Measurements from ENCODE around the gene ATP12A. TPM values are rescaled to one million over a fixed set of nuclear protein-coding genes. Genes with fewer than 3 reads are reported as not detected.

Gene ATP12A
- not detected in 2 replicates for total RNA-seq

DNA sequence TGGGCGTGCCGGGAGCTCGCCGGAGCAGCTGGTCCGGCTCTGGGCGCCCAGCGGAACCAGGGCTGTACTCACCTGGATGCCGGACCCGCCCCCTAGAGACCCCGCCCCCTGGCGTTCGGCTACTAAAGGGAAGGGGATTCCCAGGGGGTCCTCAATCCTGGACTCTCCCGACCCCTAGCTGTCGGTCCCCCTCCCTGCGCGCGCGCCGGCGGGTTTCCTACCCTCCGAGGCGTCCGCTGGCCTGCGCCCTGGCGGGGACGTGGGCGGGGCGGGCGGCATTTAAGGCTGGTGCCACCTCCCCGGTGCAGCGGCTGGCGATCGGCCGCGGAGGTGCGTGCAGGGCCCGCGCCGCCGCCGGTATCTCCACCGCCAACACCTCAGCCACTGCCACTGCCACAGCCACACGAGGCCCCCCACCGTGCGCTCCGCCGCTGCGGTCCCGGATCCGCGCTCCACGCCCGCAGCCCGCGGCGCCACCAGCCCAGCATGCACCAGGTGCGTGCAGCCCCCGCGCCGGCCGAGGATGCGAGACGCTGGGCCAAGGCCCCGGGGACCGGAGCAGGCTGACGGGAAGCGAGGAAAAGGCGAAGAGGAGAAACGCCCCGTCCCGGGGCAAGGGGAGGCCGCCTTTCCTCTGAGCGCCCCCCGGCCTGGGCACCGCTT lies at the start of gene ATP12A:
TSS of gene ATP12A (plus strand) at position 151 of the 663 bp plus-strand sequence. CDS start at position 487, 336 bp downstream.
- no peak for TF ChIP-seq CTCF (IDR thresholded peaks at IDR 0.05; ENCODE audit: insufficient read depth, low read depth, low read length)

GRCh38 chr13:24630851-24631620 lies 49.2 kb upstream of the ATP12A start:
- no peak overlapping the region for H3K4me3 ChIP-seq (ENCODE audit: low read depth, low read length)
- no peak for TF ChIP-seq CTCF (IDR thresholded peaks at IDR 0.05; ENCODE audit: insufficient read depth, low read depth, low read length)
- DNase-seq (ENCODE audit: low read depth) = peak; percentile 87

More for the DNA sequence above, at the start of gene ATP12A:
- H3K4me3 ChIP-seq (ENCODE audit: low read depth, low read length) = no peak within 1 kb of the TSS
- DNase-seq (ENCODE audit: low read depth) = no peak

- DNase-seq (ENCODE audit: low read depth) = no peak
- TF ChIP-seq CTCF (IDR thresholded peaks at IDR 0.05; ENCODE audit: insufficient read depth, low read depth, low read length) = no peak
- H3K4me3 ChIP-seq (ENCODE audit: low read depth, low read length) = no peak overlapping the region
Observed at GRCh38 chr13:24631922-24632321, 48.3 kb upstream of the ATP12A start.

- no peak for TF ChIP-seq CTCF (IDR thresholded peaks at IDR 0.05; ENCODE audit: insufficient read depth, low read depth, low read length)
- DNase-seq (ENCODE audit: low read depth) = no peak
- no peak overlapping the region for H3K4me3 ChIP-seq (ENCODE audit: low read depth, low read length)
Observed at GRCh38 chr13:24632382-24633121, 47.7 kb upstream of the ATP12A start.

GRCh38 chr13:24636776-24637175 lies 43.4 kb upstream of the ATP12A start:
- TF ChIP-seq CTCF (IDR thresholded peaks at IDR 0.05; ENCODE audit: insufficient read depth, low read depth, low read length) = no peak
- H3K4me3 ChIP-seq (ENCODE audit: low read depth, low read length) = no peak overlapping the region
- no peak for DNase-seq (ENCODE audit: low read depth)

DNA sequence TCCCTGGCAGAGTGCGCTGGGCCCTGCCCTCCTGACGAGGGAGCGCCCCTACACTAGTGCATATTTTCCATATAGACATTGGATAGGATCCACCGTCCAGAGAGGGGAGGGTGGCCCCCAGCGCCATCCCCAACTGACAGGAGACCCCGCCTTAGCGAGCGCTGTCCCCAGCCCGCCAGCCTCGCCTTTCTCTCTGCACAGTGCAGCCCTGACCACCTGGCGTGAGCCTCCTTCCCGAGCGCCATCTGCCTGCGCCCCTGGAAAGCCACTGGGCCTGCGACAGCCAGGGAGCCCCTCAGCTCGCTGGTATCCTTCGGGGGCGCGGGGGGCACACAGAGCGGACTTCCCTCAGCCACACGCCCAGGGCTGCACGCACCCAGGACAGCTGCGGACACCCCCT lies 42.1 kb upstream of the ATP12A start:
- DNase-seq (ENCODE audit: low read depth) = no peak
- H3K4me3 ChIP-seq (ENCODE audit: low read depth, low read length) = no peak overlapping the region
- TF ChIP-seq CTCF (IDR thresholded peaks at IDR 0.05; ENCODE audit: insufficient read depth, low read depth, low read length) = no peak

All from fibroblast of villous mesenchyme (primary cell).